ENCODE results near the gene MKRN2OS. TPM values are rescaled to one million over a fixed set of nuclear protein-coding genes. Genes with fewer than 3 reads are reported as not detected.

MKRN2OS gene
- polyA plus RNA-seq, 1 experiment = not detected

- H3K27me3 ChIP-seq (ENCODE audit: control insufficient read depth, insufficient read depth, low read length) = no peaks in the 10 kb centered on the region
- no peak for DNase-seq (ENCODE audit: low read depth, low spot score)
- TF ChIP-seq, protein P1, sequence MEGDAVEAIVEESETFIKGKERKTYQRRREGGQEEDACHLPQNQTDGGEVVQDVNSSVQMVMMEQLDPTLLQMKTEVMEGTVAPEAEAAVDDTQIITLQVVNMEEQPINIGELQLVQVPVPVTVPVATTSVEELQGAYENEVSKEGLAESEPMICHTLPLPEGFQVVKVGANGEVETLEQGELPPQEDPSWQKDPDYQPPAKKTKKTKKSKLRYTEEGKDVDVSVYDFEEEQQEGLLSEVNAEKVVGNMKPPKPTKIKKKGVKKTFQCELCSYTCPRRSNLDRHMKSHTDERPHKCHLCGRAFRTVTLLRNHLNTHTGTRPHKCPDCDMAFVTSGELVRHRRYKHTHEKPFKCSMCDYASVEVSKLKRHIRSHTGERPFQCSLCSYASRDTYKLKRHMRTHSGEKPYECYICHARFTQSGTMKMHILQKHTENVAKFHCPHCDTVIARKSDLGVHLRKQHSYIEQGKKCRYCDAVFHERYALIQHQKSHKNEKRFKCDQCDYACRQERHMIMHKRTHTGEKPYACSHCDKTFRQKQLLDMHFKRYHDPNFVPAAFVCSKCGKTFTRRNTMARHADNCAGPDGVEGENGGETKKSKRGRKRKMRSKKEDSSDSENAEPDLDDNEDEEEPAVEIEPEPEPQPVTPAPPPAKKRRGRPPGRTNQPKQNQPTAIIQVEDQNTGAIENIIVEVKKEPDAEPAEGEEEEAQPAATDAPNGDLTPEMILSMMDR (IDR thresholded peaks at IDR 0.05; ENCODE audit: low read depth, low read length) = no peak
- no peak overlapping the region for H3K4me3 ChIP-seq (ENCODE audit: low read depth, low read length)
- H3K27ac ChIP-seq (ENCODE audit: low read depth, low read length) = no peak overlapping the region
- POLR2A ChIA-PET = no interaction called here
- no peaks in the 10 kb centered on the region for H3K9me3 ChIP-seq (ENCODE audit: control insufficient read depth, insufficient read depth, low read length)
- CTCF ChIA-PET = no interaction called here
Measured at GRCh38 chr3:12583280-12583679, 38.0 kb upstream of the MKRN2OS start.

DNA sequence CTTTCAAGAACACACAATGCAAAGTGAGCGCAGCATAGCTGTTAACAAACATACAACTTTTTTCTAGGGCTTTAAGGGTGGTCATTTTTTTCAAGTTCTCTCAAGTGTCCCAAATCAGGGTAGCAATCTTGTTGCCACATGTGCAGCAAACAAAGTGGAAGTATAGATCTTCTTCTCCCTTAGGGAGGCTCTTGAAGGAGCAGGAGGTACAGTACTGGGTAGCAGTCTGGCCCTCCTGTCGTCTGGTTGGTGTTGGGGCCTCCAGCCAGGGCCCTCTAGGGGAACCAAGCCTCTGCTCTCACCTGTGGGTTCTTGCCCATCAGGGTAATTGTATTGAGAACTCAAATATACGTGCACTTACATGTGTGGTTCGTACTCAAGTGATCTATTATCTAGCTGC is 37.4 kb upstream of the MKRN2OS start:
- Histone ChIP-seq H3K27ac (ENCODE audit: low read depth, low read length) (no peak overlapping the region), H3K9me3 (ENCODE audit: control insufficient read depth, insufficient read depth, low read length) (no peaks in the 10 kb centered on the region; the same call in 1 of the 2 replicates), H3K4me3 (ENCODE audit: low read depth, low read length) (no peak overlapping the region), H3K27me3 (ENCODE audit: control insufficient read depth, insufficient read depth, low read length) (no peaks in the 10 kb centered on the region)
- TF ChIP-seq, protein P1 (IDR thresholded peaks at IDR 0.05; ENCODE audit: low read depth, low read length) = no peak
- no peak for DNase-seq (ENCODE audit: low read depth, low spot score)
- POLR2A ChIA-PET = no interaction called here
- CTCF ChIA-PET = no interaction called here

DNA sequence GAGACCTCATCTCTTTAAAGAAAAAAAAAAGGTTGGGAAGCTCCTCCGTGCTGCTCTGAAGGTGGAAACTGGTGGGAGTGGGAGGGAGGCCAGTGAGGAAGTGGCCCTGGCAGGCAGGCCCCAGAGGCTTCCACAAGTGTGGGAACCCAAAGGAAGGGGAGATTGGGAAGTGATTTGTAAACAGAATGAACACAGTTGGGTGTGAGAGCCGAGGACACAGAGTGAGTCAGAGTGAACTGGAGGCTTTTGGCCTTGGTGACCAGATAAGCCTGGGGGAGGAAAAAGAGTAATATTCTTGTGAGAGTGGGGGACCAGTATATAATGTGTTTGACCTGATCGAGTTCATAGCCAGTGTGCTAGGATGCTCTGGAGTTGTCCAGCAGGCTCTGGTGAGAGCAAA is 34.6 kb upstream of the MKRN2OS start:
- POLR2A ChIA-PET = no interaction called here
- Histone ChIP-seq H3K27me3 (ENCODE audit: control insufficient read depth, insufficient read depth, low read length) (no peaks in the 10 kb centered on the region), H3K4me3 (ENCODE audit: low read depth, low read length) (no peak overlapping the region), H3K27ac (ENCODE audit: low read depth, low read length) (peak overlapping the region; percentile 77), H3K9me3 (ENCODE audit: control insufficient read depth, insufficient read depth, low read length) (no peaks in the 10 kb centered on the region; the same call in 1 of the 2 replicates)
- CTCF ChIA-PET = no interaction called here
- no peak for DNase-seq (ENCODE audit: low read depth, low spot score)
- TF ChIP-seq, protein P1 (IDR thresholded peaks at IDR 0.05; ENCODE audit: low read depth, low read length) = no peak

DNA sequence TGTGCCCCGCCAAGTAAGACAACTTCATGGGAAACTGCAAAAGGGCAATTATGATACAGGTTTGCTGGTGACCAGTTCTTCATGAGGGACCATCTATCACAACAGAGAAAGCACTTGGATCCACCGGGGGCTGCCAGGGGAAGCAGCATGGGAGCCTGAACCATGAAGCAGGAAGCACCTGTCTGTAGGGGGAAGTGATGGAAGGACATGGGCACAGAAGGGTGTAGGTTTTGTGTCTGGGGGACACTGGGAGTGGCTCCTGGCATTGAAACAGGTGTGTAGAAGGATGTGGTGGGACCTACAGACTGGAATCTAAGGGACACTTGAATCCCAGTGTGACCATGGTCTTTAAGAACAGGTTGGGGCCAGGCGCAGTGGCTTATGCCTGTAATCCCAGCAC is 34.2 kb upstream of the MKRN2OS start:
- no peak for DNase-seq (ENCODE audit: low read depth, low spot score)
- H3K27me3 ChIP-seq (ENCODE audit: control insufficient read depth, insufficient read depth, low read length) = no peaks in the 10 kb centered on the region
- no peaks in the 10 kb centered on the region; the same call in 1 of the 2 replicates for H3K9me3 ChIP-seq (ENCODE audit: control insufficient read depth, insufficient read depth, low read length)
- POLR2A ChIA-PET = no interaction called here
- TF ChIP-seq, protein P1 (IDR thresholded peaks at IDR 0.05; ENCODE audit: low read depth, low read length) = no peak
- peak overlapping the region; percentile 77 for H3K27ac ChIP-seq (ENCODE audit: low read depth, low read length)
- CTCF ChIA-PET = interaction anchor here (0.5 to 1.7 kb wide), 3 partner anchors 38 to 141 kb away, joined by 3 to 7 read pairs (median 5); no protein-coding TSS in a partner anchor
- no peak overlapping the region for H3K4me3 ChIP-seq (ENCODE audit: low read depth, low read length)

DNA sequence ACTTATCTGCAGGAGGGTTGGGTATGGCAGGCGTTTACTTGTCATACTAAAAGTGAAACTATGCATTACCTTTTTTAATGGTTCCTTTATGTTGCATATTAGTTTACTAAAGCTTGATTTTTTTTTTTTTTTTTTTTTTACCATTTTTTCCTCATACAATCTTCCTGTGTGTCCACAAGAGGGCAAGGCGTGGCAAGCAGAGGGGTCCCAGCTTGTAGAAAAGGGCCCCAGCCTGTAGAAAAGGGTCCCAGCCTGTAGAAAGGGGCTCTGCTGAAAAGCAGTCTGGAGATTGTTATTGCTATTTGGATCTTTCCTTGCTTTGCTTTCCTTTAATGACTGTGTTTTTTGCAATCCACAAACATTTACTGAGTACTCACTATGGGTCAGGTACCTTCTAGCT is 33.4 kb upstream of the MKRN2OS start:
- DNase-seq (ENCODE audit: low read depth, low spot score) = no peak
- ChIA-PET POLR2A (interaction anchor here (0.6 to 1.4 kb wide), 3 partner anchors 8 to 70 kb away, joined by 3 to 4 read pairs (median 4); no protein-coding TSS in a partner anchor), CTCF (interaction anchor here (0.5 to 1.7 kb wide), 12 partner anchors 11 to 315 kb away, joined by 3 to 8 read pairs (median 3); partner anchors contain the start of gene TMEM40)
- no peaks in the 10 kb centered on the region; the same call in 1 of the 2 replicates for H3K9me3 ChIP-seq (ENCODE audit: control insufficient read depth, insufficient read depth, low read length)
- H3K27ac ChIP-seq (ENCODE audit: low read depth, low read length) = no peak overlapping the region
- no peak overlapping the region for H3K4me3 ChIP-seq (ENCODE audit: low read depth, low read length)
- no peaks in the 10 kb centered on the region for H3K27me3 ChIP-seq (ENCODE audit: control insufficient read depth, insufficient read depth, low read length)
- TF ChIP-seq, protein P1 (IDR thresholded peaks at IDR 0.05; ENCODE audit: low read depth, low read length) = peak; percentile 29; the same call in 1 of the 2 replicates

All from AG04450 (cell line).